GM06990 (cell line): ENCODE results near the gene LMF2.

Experiments used
- DNase-seq: peaks from one replicate; pipeline ENCODE4 v3.0.0-alpha.2; 2011; ENCODE audit not compliant: insufficient read length; ENCODE audit errors: extremely low read depth
- H3K27me3 ChIP-seq: replicated peaks from 2 replicates; pipeline ENCODE4 v1.6.0; 2011; ENCODE audit warnings: low read length; ENCODE audit not compliant: control insufficient read depth, insufficient read depth
- H3K36me3 ChIP-seq: 2 replicates; pipeline ENCODE4 v1.5.1; 2011; ENCODE audit warnings: low read length; ENCODE audit not compliant: control insufficient read depth, insufficient read depth
- H3K4me3 ChIP-seq: replicated peaks from 2 replicates; pipeline ENCODE4 v1.5.1; 2011; ENCODE audit warnings: low read depth, mild to moderate bottlenecking, control low read depth, low read length
- CTCF ChIP-seq: IDR thresholded peaks from 2 replicates; pipeline ENCODE4 v1.5.1; 2011; ENCODE audit warnings: low read length, control low read depth, mild to moderate bottlenecking, inconsistent platforms; ENCODE audit not compliant: insufficient read depth, poor library complexity, severe bottlenecking

Gene LMF2

GRCh38 chr22:50498322-50498890 lies 9.1 kb downstream of the LMF2 start:
- Histone ChIP-seq H3K36me3 (peaks cover 7% of the 10 kb centered on the region), H3K4me3 (no peak overlapping the region), H3K27me3 (no peaks in the 10 kb centered on the region)
- peak; percentile 72 for TF ChIP-seq CTCF
- DNase-seq: no peak

GRCh38 chr22:50497093-50497492 lies 10.4 kb downstream of the LMF2 start:
- no peak overlapping the region for H3K4me3 ChIP-seq
- H3K36me3 ChIP-seq: no peaks in the 10 kb centered on the region
- no peaks in the 10 kb centered on the region for H3K27me3 ChIP-seq
- no peak for TF ChIP-seq CTCF
- DNase-seq: no peak

- Histone ChIP-seq H3K27me3 (no peaks in the 10 kb centered on the region), H3K36me3 (no peaks in the 10 kb centered on the region), H3K4me3 (no peak overlapping the region)
- no peak for DNase-seq
- no peak for TF ChIP-seq CTCF
Observed at GRCh38 chr22:50490531-50491308, 16.8 kb downstream of the LMF2 start.

GRCh38 chr22:50489363-50490243 lies 17.9 kb downstream of the LMF2 start:
- H3K27me3 ChIP-seq: no peaks in the 10 kb centered on the region
- no peaks in the 10 kb centered on the region for H3K36me3 ChIP-seq
- DNase-seq: no peak
- TF ChIP-seq CTCF: no peak
- no peak overlapping the region for H3K4me3 ChIP-seq

GRCh38 chr22:50488886-50489285 lies 18.6 kb downstream of the LMF2 start:
- no peaks in the 10 kb centered on the region for H3K27me3 ChIP-seq
- H3K36me3 ChIP-seq: no peaks in the 10 kb centered on the region
- DNase-seq: no peak
- no peak overlapping the region for H3K4me3 ChIP-seq
- TF ChIP-seq CTCF: no peak
